ENCODE results near the gene IQSEC3.
"Not testable (repeated sequence)": the region's sequence is repeated elsewhere in the genome, so short reads cannot be mapped to it uniquely, and the experiment has no call there.

Gene IQSEC3

DNA sequence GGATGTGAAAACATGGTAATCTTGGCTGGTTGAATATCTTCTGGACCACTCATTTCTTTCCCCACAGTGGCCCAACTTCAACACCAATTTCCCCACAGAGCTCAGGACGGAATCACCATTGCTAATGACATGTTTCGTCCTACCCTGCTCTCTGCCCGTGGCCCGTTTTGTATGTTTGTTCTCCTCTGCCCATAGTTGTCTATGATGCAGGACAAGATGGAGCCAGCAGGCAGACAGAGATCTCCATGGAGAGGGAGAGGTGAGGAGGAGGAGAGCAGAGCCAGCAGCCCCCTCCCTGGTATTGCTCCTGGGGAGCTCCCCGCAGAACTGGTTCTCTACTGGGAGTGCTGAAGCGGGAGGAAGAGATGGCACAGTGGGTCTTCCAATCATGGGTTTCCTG, 3.1 kb downstream of the IQSEC3 start:
- H3K4me3 Mint-ChIP-seq, H3K36me3 Mint-ChIP-seq, H3K9me3 Mint-ChIP-seq, H3K4me1 Mint-ChIP-seq, H3K27ac Mint-ChIP-seq: not testable (repeated sequence)
- H3K27me3 Mint-ChIP-seq, result peaks cover 30% of the 10 kb centered on the region

GRCh38 chr12:70541-70940, 4.0 kb downstream of the IQSEC3 start:
- not testable (repeated sequence) for H3K27ac Mint-ChIP-seq, H3K9me3 Mint-ChIP-seq, H3K36me3 Mint-ChIP-seq, H3K4me3 Mint-ChIP-seq, H3K4me1 Mint-ChIP-seq
- peaks cover 32% of the 10 kb centered on the region for H3K27me3 Mint-ChIP-seq

GRCh38 chr12:72018-72417, 5.5 kb downstream of the IQSEC3 start:
- not testable (repeated sequence) for H3K27ac Mint-ChIP-seq, H3K4me3 Mint-ChIP-seq, H3K9me3 Mint-ChIP-seq, H3K4me1 Mint-ChIP-seq, H3K36me3 Mint-ChIP-seq
- H3K27me3 Mint-ChIP-seq, result peaks cover 37% of the 10 kb centered on the region

DNA sequence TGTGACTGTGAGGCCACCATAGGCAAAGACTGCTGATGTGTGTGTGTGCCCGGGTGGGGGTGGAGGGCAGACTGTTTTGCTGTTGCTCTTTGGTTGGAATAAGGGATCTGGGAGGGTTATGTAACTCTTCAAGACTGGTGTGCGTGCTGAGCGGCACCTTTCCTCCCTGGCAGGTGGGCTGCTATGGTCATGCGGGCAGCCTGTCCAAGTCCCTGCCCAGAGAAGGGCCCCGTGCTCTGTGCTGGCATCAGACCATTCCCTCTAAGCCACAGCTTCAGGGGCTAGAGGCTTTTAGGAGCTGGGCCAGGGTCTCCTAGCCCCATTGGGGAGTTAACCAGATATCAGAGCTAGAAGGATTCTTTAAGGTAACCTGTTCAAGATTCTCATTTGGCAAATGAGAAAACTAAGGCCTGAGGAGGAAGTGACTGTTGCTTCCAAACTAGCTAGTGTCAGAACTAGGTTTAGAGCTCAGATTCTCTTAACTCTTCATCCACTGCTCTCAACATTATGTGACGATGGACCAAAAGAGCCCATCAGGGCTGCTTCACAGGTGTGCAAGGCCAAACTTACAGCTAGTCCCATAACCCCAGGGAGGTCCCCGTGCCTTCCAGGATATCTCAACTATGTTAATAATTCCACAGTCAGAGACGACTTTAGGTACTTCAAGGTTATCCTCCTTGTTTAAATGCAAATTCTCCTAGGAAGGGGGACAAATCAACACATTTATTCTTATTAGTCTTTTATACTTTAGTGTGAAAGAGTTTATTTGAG, 8.0 kb downstream of the IQSEC3 start:
- peaks cover 37% of the 10 kb centered on the region for H3K27me3 Mint-ChIP-seq
- H3K4me3 Mint-ChIP-seq, H3K27ac Mint-ChIP-seq, H3K4me1 Mint-ChIP-seq, H3K36me3 Mint-ChIP-seq, H3K9me3 Mint-ChIP-seq: not testable (repeated sequence)

DNA sequence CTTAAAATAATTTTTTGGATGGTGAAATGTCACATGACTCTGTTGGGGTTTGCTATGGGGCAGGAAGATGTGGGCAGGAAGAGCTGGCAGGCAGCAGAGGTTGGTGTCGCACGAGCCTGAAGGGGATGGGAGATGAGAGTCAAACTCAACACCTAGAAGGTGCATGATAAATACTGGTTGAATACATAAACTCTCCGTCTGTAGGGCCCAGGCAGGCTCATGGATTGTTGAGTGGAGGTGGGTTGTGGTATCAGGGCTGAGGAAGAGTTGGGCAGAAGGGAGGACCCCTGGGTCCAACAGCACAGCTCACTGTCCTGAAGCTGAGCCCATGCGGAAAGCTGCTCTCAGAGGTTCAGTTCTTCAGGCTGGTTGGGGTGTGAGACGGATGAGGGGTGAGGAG, 9.0 kb downstream of the IQSEC3 start:
- H3K4me3 Mint-ChIP-seq, H3K4me1 Mint-ChIP-seq, H3K36me3 Mint-ChIP-seq, H3K27ac Mint-ChIP-seq, H3K9me3 Mint-ChIP-seq: not testable (repeated sequence)
- H3K27me3 Mint-ChIP-seq, result peaks cover 35% of the 10 kb centered on the region

- not testable (repeated sequence) for H3K9me3 Mint-ChIP-seq, H3K4me1 Mint-ChIP-seq, H3K4me3 Mint-ChIP-seq, H3K27ac Mint-ChIP-seq, H3K36me3 Mint-ChIP-seq
- peaks cover 31% of the 10 kb centered on the region for H3K27me3 Mint-ChIP-seq
Measured at GRCh38 chr12:76102-76501, 9.5 kb downstream of the IQSEC3 start.

GRCh38 chr12:76551-76950, 10.0 kb downstream of the IQSEC3 start:
- not testable (repeated sequence) for H3K4me3 Mint-ChIP-seq, H3K36me3 Mint-ChIP-seq, H3K27ac Mint-ChIP-seq, H3K9me3 Mint-ChIP-seq, H3K4me1 Mint-ChIP-seq
- H3K27me3 Mint-ChIP-seq, result peaks cover 32% of the 10 kb centered on the region

DNA sequence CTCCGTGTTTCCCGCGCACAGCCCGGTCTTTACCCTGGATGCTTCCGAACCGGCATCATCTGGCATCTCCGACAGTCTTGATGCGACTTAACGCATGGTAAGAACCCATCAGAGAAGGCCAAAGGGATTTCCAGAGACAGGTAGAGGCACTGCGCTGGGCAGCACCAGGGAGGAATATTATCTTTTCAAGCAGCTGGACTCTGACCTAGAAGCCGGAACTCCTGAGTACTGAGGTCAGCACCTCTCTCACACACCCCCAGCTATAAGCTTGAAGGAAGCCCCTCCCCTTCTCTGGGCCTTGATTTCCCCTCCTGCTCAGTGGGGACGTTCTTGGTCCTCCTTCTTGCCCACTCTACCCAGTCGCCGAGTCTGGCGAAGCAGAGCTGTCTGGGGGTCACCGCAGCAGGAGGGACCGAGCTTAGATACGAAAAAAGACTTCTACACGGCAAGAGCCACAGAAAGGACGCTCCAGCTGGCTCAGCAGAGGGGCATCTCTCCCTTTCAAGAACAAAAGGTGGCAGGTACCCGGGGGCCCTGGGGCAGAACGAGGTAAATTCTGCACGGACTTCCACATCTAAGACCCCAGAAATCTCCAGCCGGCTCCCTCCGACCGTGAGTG, 10.6 kb downstream of the IQSEC3 start:
- not testable (repeated sequence) for H3K36me3 Mint-ChIP-seq, H3K27ac Mint-ChIP-seq, H3K9me3 Mint-ChIP-seq, H3K4me1 Mint-ChIP-seq, H3K4me3 Mint-ChIP-seq
- H3K27me3 Mint-ChIP-seq, result peaks cover 32% of the 10 kb centered on the region

- peaks cover 36% of the 10 kb centered on the region for H3K27me3 Mint-ChIP-seq
- H3K9me3 Mint-ChIP-seq, H3K4me1 Mint-ChIP-seq, H3K4me3 Mint-ChIP-seq, H3K27ac Mint-ChIP-seq, H3K36me3 Mint-ChIP-seq: not testable (repeated sequence)
Measured at GRCh38 chr12:77769-78383, 11.3 kb downstream of the IQSEC3 start.

DNA sequence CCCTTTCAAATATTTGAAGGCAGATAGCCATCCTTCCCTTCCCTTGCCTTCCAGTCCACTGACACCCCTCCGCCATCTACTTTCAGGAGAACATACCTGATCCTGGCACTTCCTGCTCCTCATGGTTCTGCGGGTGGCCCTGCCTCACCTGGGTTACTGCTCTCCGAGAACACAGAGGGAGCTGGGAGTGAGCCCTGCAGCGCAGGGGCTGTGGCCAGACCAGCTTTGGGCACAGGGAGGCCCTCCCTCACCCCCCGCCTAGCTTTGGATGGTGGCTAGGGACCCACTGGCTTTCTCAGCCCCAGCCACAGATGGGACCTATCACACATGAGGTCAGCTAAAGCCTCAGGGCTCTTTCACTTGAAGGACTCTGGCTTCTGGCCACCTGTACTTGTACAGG, 12.4 kb downstream of the IQSEC3 start:
- Mint-ChIP-seq H3K27me3 (peaks cover 37% of the 10 kb centered on the region), H3K4me3 (no peak overlapping the region), H3K9me3 (no peaks in the 10 kb centered on the region), H3K4me1 (peaks cover 5% of the 10 kb centered on the region), H3K36me3 (no peaks in the 10 kb centered on the region), H3K27ac (peak overlapping the region; percentile 56)

- peaks cover 26% of the 10 kb centered on the region for H3K27me3 Mint-ChIP-seq
- H3K4me3 Mint-ChIP-seq, result no peak overlapping the region
- H3K9me3 Mint-ChIP-seq, result no peaks in the 10 kb centered on the region
- H3K4me1 Mint-ChIP-seq, result peaks cover 5% of the 10 kb centered on the region
- H3K27ac Mint-ChIP-seq, result no peak overlapping the region
- no peaks in the 10 kb centered on the region for H3K36me3 Mint-ChIP-seq
Measured at GRCh38 chr12:80681-81190, 14.2 kb downstream of the IQSEC3 start.

GRCh38 chr12:82740-83139, 16.2 kb downstream of the IQSEC3 start:
- Mint-ChIP-seq H3K36me3 (no peaks in the 10 kb centered on the region), H3K4me1 (no peaks in the 10 kb centered on the region), H3K4me3 (no peak overlapping the region), H3K9me3 (no peaks in the 10 kb centered on the region), H3K27me3 (peaks cover 24% of the 10 kb centered on the region), H3K27ac (no peak overlapping the region)

DNA sequence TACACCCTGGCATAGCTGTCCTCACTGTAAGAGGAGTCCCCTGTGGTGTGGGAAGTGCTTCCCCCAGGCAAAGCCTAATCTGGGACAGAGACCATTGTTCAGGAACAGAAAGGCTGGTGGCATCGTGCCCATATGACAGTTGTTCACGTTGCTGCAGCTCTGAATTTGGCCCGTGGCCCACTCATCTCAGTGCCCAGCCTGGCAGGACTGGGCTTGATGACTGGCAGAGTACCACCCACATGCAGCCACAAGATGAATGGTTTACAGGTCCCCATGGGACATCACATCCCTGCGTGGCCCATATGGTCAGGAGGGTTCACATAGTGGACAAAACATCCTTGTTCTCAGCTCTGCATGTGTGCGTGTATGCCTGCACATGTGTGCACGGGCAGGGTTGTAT, 17.5 kb downstream of the IQSEC3 start:
- peaks cover 21% of the 10 kb centered on the region for H3K27me3 Mint-ChIP-seq
- H3K27ac Mint-ChIP-seq, result no peak overlapping the region
- H3K4me1 Mint-ChIP-seq, result no peaks in the 10 kb centered on the region
- no peaks in the 10 kb centered on the region for H3K36me3 Mint-ChIP-seq
- no peak overlapping the region for H3K4me3 Mint-ChIP-seq
- H3K9me3 Mint-ChIP-seq, result no peaks in the 10 kb centered on the region

DNA sequence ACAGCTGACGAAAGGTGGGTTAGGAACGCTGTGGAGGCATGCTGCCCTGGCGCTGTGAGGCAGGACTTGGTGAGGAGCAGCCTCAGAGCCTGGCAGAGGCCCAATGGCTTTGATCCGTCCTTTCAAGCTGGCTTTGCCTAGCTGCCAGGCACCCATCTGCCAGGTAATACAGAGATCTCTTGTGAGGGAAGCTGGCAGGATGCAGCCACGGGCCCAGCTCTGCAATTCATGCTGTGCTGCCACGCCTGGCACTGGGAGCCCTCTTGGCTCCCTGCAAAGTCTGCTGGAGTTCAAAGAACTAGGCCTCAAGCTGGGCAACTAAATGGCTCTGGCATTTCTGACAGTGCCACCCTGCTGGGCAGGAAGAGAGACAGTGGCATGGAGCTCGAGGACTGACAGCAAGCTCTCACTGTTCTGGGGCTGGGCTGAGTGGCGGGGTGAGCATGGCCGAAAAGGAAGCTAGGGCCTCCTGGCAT, 18.7 kb downstream of the IQSEC3 start:
- H3K4me1 Mint-ChIP-seq, result no peaks in the 10 kb centered on the region
- H3K36me3 Mint-ChIP-seq, result no peaks in the 10 kb centered on the region
- H3K27ac Mint-ChIP-seq, result no peak overlapping the region
- H3K27me3 Mint-ChIP-seq, result peaks cover 13% of the 10 kb centered on the region
- no peak overlapping the region for H3K4me3 Mint-ChIP-seq
- no peaks in the 10 kb centered on the region for H3K9me3 Mint-ChIP-seq

DNA sequence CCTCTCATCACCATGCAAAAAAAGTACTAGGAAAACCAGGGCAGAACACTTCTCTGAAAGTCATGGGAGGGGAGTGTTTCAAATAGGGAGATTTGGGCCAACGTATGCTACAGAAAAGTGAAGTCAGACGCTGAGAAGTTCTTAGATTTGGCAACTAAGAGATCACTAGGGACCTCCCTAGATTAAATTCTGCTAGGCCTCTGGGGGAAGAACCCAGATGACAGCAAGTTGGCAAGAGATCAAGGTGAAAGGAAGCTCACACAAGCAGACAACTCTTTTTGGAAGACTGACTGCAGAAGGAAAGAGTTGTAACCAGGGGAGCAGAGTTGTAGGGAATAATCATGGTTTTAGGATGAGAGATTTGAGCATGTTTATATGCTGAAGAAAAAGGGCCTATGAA, 20.7 kb downstream of the IQSEC3 start:
- Mint-ChIP-seq H3K4me1 (no peaks in the 10 kb centered on the region), H3K9me3 (no peaks in the 10 kb centered on the region), H3K27me3 (peaks cover 4% of the 10 kb centered on the region), H3K4me3 (no peak overlapping the region), H3K36me3 (no peaks in the 10 kb centered on the region), H3K27ac (no peak overlapping the region)

DNA sequence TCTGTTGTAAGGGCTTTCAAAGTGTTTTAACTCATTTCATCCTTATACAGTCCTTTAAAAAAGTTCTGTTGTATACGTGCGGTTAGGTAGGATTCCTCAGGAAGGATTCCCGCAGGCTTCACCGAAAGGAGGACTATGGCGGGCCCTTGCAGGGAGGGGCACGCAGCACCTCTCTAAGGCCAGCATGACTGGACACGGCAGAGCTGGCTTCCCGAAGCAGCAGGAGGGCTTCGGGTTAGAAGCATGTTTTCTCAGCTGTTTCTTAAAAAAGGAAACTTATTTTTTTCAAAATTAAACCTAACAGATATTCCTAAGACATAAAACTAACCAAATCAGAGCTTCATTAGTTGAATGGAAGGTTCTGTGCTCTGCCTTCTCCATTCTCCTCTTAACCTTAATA, 21.3 kb downstream of the IQSEC3 start:
- no peak overlapping the region for H3K4me3 Mint-ChIP-seq
- H3K27ac Mint-ChIP-seq, result no peak overlapping the region
- H3K9me3 Mint-ChIP-seq, result no peaks in the 10 kb centered on the region
- peaks cover under 1% of the 10 kb centered on the region for H3K27me3 Mint-ChIP-seq
- no peaks in the 10 kb centered on the region for H3K36me3 Mint-ChIP-seq
- H3K4me1 Mint-ChIP-seq, result no peaks in the 10 kb centered on the region
